Kidney epithelial cell (primary cell): ENCODE data around the gene RABGAP1L. TPM values are rescaled to one million over a fixed set of nuclear protein-coding genes. Genes with fewer than 3 reads are reported as not detected.

Source experiments
- DNase-seq: peaks from one replicate; pipeline ENCODE4 v3.0.0-alpha.2; 2010; ENCODE audit warnings: low read depth
- H3K27me3 ChIP-seq: 2 replicates; pipeline ENCODE4 v1.6.0; 2011; ENCODE audit warnings: low read length; ENCODE audit not compliant: control insufficient read depth, insufficient read depth
- H3K36me3 ChIP-seq: 2 replicates; pipeline ENCODE4 v1.5.1; 2011; ENCODE audit warnings: low read length; ENCODE audit not compliant: control insufficient read depth, insufficient read depth
- H3K4me3 ChIP-seq: 2 replicates; pipeline ENCODE4 v1.5.1; 2011; ENCODE audit warnings: low read depth, mild to moderate bottlenecking, control low read depth, low read length
- CTCF ChIP-seq: IDR thresholded peaks from 2 replicates; pipeline ENCODE4 v1.5.1; 2011; ENCODE audit warnings: mild to moderate bottlenecking, moderate library complexity, low read length, control low read depth, inconsistent platforms; ENCODE audit not compliant: insufficient read depth, poor library complexity, severe bottlenecking
- total RNA-seq: library from RNA; depleted of rRNA; stranded (reverse); fragments of >200 nt; gene quantifications from 2 replicates; pipeline ENCODE4 v1.2.3, GENCODE V29; 2015

Gene RABGAP1L
- total RNA-seq, 1 donor from 2014 or later = 22.1 TPM

GRCh38 chr1:174366946-174367345 is 207.6 kb downstream of the RABGAP1L start:
- H3K4me3 ChIP-seq = no peak overlapping the region
- DNase-seq = no peak
- TF ChIP-seq CTCF = no peak

DNA sequence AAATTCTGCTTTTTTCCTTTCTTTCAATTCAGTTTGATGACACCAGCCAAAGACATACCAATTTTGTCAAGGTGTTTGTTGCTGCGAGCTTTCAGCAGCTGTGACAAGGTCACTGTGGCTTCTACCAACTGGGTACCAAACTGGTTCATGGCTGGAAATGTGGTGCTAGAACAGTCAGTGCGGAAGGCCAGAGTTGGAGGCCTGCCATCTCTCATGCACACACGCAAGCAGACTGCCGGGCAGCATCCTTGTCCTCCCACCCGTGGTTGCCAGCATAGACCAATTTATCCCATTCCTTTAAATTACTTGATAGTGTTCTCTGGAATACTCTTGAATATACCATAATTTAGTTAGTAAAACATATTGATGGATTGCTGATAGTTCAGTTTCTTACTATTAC is 208.6 kb downstream of the RABGAP1L start:
- no peak for DNase-seq
- TF ChIP-seq CTCF = no peak
- no peaks in the 10 kb centered on the region for H3K27me3 ChIP-seq
- no peaks in the 10 kb centered on the region for H3K36me3 ChIP-seq
- H3K4me3 ChIP-seq = no peak overlapping the region

More at GRCh38 chr1:174366946-174367345, 207.6 kb downstream of the RABGAP1L start:
- Histone ChIP-seq H3K27me3 (no peaks in the 10 kb centered on the region), H3K36me3 (no peaks in the 10 kb centered on the region)

- Histone ChIP-seq H3K36me3 (no peaks in the 10 kb centered on the region), H3K27me3 (no peaks in the 10 kb centered on the region), H3K4me3 (no peak overlapping the region)
- TF ChIP-seq CTCF = no peak
- no peak for DNase-seq
Measured at GRCh38 chr1:174376030-174376429, 216.7 kb downstream of the RABGAP1L start.

- H3K4me3 ChIP-seq = no peak overlapping the region
- no peak for DNase-seq
- H3K36me3 ChIP-seq = no peaks in the 10 kb centered on the region
- H3K27me3 ChIP-seq = no peaks in the 10 kb centered on the region
- TF ChIP-seq CTCF = no peak
Measured at GRCh38 chr1:174391716-174392115, 232.4 kb downstream of the RABGAP1L start.

GRCh38 chr1:174393885-174394284 is 234.6 kb downstream of the RABGAP1L start:
- Histone ChIP-seq H3K36me3 (no peaks in the 10 kb centered on the region), H3K4me3 (no peak overlapping the region), H3K27me3 (no peaks in the 10 kb centered on the region)
- no peak for TF ChIP-seq CTCF
- DNase-seq = no peak

DNA sequence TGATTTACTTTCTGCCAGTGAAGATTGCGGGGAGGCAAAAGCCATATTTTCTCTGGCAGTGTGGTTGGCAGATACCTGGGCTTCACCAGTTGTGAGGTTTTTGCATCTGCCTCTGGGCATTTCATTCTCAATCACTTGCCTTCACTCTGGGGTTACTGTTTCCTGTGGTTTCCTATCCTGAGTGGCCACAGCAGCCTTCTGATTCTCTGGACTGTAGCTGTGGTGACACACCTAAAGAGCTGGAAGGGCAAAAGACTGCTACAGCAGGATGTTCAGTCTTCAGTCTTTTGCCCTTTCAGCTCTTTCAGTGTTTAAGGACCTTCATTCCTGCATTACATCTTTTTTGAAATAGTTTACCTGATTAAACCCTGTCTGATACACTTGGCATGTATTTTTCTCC is 237.9 kb downstream of the RABGAP1L start:
- Histone ChIP-seq H3K27me3 (no peaks in the 10 kb centered on the region), H3K4me3 (no peak overlapping the region), H3K36me3 (no peaks in the 10 kb centered on the region)
- no peak for DNase-seq
- no peak for TF ChIP-seq CTCF
